H1 (cell line): ENCODE measurements around the gene CACNA2D3. TPM values are rescaled to one million over a fixed set of nuclear protein-coding genes. Genes with fewer than 3 reads are reported as not detected.

Experiments used
- CTBP2 ChIP-seq: IDR thresholded peaks from 2 replicates; pipeline ENCODE4 v1.7.0; 2011; ENCODE audit warnings: borderline replicate concordance, mild to moderate bottlenecking, moderate library complexity, mixed read lengths, low read length; ENCODE audit not compliant: insufficient read depth, insufficient read length
- HDAC2 ChIP-seq, 2 experiments: fragments of 300-600 bp in 1 of 2; sonication (generic) in 1 of 2; IDR thresholded peaks; 2 replicates each; pipeline ENCODE4 v1.6.1; 2011 to 2012; ENCODE audit warnings: low read depth in 2 of 2, low read length in 2 of 2, mild to moderate bottlenecking in 2 of 2, moderate library complexity in 2 of 2, borderline replicate concordance in 1 of 2, inconsistent platforms in 1 of 2
- POU5F1 ChIP-seq: IDR thresholded peaks from 2 replicates; pipeline ENCODE4 v1.6.1; 2011; ENCODE audit warnings: low read depth, mild to moderate bottlenecking, low read length, moderate library complexity
- polyA plus RNA-seq, 7 experiments: library from polyadenylated mRNA; depleted of rRNA in 3 of 7; stranded (reverse) in 5 of 7; unstranded in 2 of 7; fragments of >200 nt in 5 of 7; fragments of 200-250 nt in 2 of 7; gene quantifications; 1 replicate in 5 of 7; 2 replicates in 1 of 7; 4 replicates in 1 of 7; pipeline versions ENCODE4 v1.2.1 to v1.2.3, GENCODE V29; 2011 to 2013; ENCODE audit warnings: missing spikeins in 2 of 7, mixed read lengths in 2 of 7
- total RNA-seq: library from RNA; stranded (reverse); fragmentation: NEBNext Ultra II Directional; extraction: Animal tissue kit (Norgen Biotek cat#: 25700); gene quantifications from 2 replicates; pipeline ENCODE4 v1.2.1, GENCODE V29; 2021

CACNA2D3 gene
- total and polyA plus RNA-seq, 2 of the 8 experiments (the other 6 are each of a cell fraction or from before 2014, with no cell fraction given) = 1.5 to 1.8 TPM

DNA sequence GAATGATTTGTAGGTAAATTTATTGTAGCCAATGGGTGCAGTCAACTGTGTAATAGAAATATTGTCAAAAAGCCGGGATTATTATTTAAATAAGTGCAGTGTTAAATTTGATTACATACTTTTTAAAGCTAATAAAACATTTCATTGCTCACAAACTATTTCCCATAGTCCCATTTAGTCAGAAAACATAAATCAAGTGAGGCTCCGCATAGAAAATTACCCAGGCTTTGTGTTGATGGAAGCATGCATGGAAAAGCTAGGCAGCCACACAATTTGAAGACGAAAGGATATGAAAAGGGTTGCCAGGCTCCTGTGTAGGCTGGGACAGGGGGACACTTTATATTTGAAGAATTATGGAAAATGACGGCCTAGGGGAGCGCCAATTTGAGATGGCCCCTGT lies 723.2 kb downstream of the CACNA2D3 start (continued):
- no peak for TF ChIP-seq HDAC2 (IDR thresholded peaks at IDR 0.05; ENCODE audit: borderline replicate concordance in 1 of 2, low read depth in 2 of 2, low read length in 2 of 2)
- TF ChIP-seq CTBP2 = no peak
- no peak for TF ChIP-seq POU5F1
